ENCODE data around the gene PCDH20.

DNA sequence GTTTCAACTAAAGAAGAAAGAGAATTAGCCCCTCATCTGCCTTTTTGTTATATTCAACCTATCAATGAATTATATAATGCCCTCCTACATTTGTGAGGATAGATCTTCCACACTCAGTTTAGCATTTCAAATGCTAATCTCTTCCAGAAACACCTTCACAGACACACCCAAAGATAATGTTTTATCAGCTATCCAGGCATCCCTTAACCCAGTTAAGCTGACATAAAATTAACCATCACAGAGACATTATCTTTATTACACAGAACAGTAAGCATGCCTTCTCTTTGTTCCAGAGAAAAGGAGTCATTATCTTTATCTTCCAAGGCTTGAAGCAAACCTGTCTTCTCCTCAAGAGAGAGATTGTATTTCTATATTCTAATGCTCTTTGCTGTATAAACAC, 53.1 kb downstream of the PCDH20 start:
- TF ChIP-seq CTCF (IDR thresholded peaks at IDR 0.05; ENCODE audit: insufficient read depth, low read length, poor library complexity, severe bottlenecking) (no peak), EZH2phosphoT487 (conservative IDR thresholded peaks at IDR 0.05; ENCODE audit: low read length) (no peak)
